Activated CD4-positive, alpha-beta T cell treated with anti-CD3 and anti-CD28 coated beads, Interleukin-2, amount 10 ng/mL, durations not matched to agents 7 days and 5 days (primary cell): ENCODE results near the gene SGCE. TPM values are rescaled to one million over a fixed set of nuclear protein-coding genes. Genes with fewer than 3 reads are reported as not detected.

Source experiments
- CTCF ChIA-PET: fragments of 350-600 bp; sonication (Branson Sonifier 250); formaldehyde crosslinking; loops from one replicate; lab custom pipeline; 2021; ENCODE audit warnings: antibody characterized with exemption; lab: Charles Lee
- POLR2A ChIA-PET: fragments of 350-600 bp; sonication (Branson Sonifier 250); formaldehyde crosslinking; loops from one replicate; lab custom pipeline; 2021; ENCODE audit warnings: antibody characterized with exemption; lab: Charles Lee
- DNase-seq: peaks from one replicate; pipeline ENCODE4 v3.0.0-alpha.2; 2020
- H3K27ac Mint-ChIP-seq: one replicate; pipeline ENCODE4 v1.8.0; 2021; ENCODE audit warnings: mild to moderate bottlenecking, moderate library complexity, mixed read lengths
- H3K27me3 Mint-ChIP-seq: one replicate; pipeline ENCODE4 v1.8.0; 2021; ENCODE audit warnings: mixed read lengths
- H3K36me3 Mint-ChIP-seq: one replicate; pipeline ENCODE4 v1.8.0; 2021; ENCODE audit warnings: low read depth, mixed read lengths
- H3K4me1 Mint-ChIP-seq: one replicate; pipeline ENCODE4 v1.8.0; 2021; ENCODE audit warnings: mixed read lengths
- H3K4me3 Mint-ChIP-seq: one replicate; pipeline ENCODE4 v1.8.0; 2021; ENCODE audit warnings: mild to moderate bottlenecking, moderate library complexity, mixed read lengths
- H3K9me3 Mint-ChIP-seq: one replicate; pipeline ENCODE4 v1.8.0; 2021; ENCODE audit warnings: mixed read lengths
- total RNA-seq, 2 experiments: library from RNA; stranded (reverse); gene quantifications; one replicate each; pipeline ENCODE4 v1.2.3, GENCODE V29; 2021

Gene SGCE
- total RNA-seq, 2 experiments from 2014 or later = not detected

- no peaks in the 10 kb centered on the region for H3K27me3 Mint-ChIP-seq
- ChIA-PET CTCF (interaction anchor here (1.4 kb wide), 1 partner anchor 16 kb away, joined by 3 read pairs; no protein-coding TSS in a partner anchor), POLR2A (no interaction called here)
- H3K4me3 Mint-ChIP-seq = no peak overlapping the region
- no peak overlapping the region for H3K27ac Mint-ChIP-seq
- peaks cover 29% of the 10 kb centered on the region for H3K9me3 Mint-ChIP-seq
- H3K36me3 Mint-ChIP-seq = peaks cover 29% of the 10 kb centered on the region
- H3K4me1 Mint-ChIP-seq = no peaks in the 10 kb centered on the region
- DNase-seq = no peak
These were observed 84.1 kb downstream of the SGCE start for GRCh38 chr7:94571816-94572215.

- peaks cover 2% of the 10 kb centered on the region for H3K9me3 Mint-ChIP-seq
- no peak overlapping the region for H3K4me3 Mint-ChIP-seq
- H3K27me3 Mint-ChIP-seq = no peaks in the 10 kb centered on the region
- POLR2A ChIA-PET = no interaction called here
- H3K36me3 Mint-ChIP-seq = peaks cover 6% of the 10 kb centered on the region
- CTCF ChIA-PET = no interaction called here
- DNase-seq = no peak
- no peaks in the 10 kb centered on the region for H3K4me1 Mint-ChIP-seq
- H3K27ac Mint-ChIP-seq = no peak overlapping the region
These were observed 88.5 kb downstream of the SGCE start for GRCh38 chr7:94567396-94567795.

GRCh38 chr7:94565247-94565894 lies 90.6 kb downstream of the SGCE start:
- CTCF ChIA-PET = no interaction called here
- POLR2A ChIA-PET = no interaction called here
- no peak overlapping the region for H3K4me3 Mint-ChIP-seq
- no peak overlapping the region for H3K27ac Mint-ChIP-seq
- no peak for DNase-seq
- no peaks in the 10 kb centered on the region for H3K36me3 Mint-ChIP-seq
- no peaks in the 10 kb centered on the region for H3K27me3 Mint-ChIP-seq
- no peaks in the 10 kb centered on the region for H3K4me1 Mint-ChIP-seq
- no peaks in the 10 kb centered on the region for H3K9me3 Mint-ChIP-seq

- CTCF ChIA-PET = interaction anchor here (1.1 kb wide), 1 partner anchor 96 kb away, joined by 3 read pairs; no protein-coding TSS in a partner anchor
- H3K36me3 Mint-ChIP-seq = peaks cover 5% of the 10 kb centered on the region
These were observed 93.4 kb downstream of the SGCE start for GRCh38 chr7:94562525-94562924.

GRCh38 chr7:94561841-94562514 lies 94.0 kb downstream of the SGCE start:
- Mint-ChIP-seq H3K27me3 (no peaks in the 10 kb centered on the region), H3K4me3 (no peak overlapping the region), H3K9me3 (no peaks in the 10 kb centered on the region), H3K4me1 (no peaks in the 10 kb centered on the region), H3K36me3 (peaks cover 5% of the 10 kb centered on the region), H3K27ac (no peak overlapping the region)
- POLR2A ChIA-PET = no interaction called here
- DNase-seq = no peak
- CTCF ChIA-PET = no interaction called here

More at GRCh38 chr7:94562525-94562924, 93.4 kb downstream of the SGCE start:
- Mint-ChIP-seq H3K4me1 (no peaks in the 10 kb centered on the region), H3K4me3 (no peak overlapping the region), H3K27me3 (no peaks in the 10 kb centered on the region), H3K27ac (no peak overlapping the region), H3K9me3 (no peaks in the 10 kb centered on the region)
- DNase-seq = no peak
- POLR2A ChIA-PET = no interaction called here

- Mint-ChIP-seq H3K9me3 (no peaks in the 10 kb centered on the region), H3K4me3 (no peak overlapping the region), H3K36me3 (peaks cover 11% of the 10 kb centered on the region), H3K27ac (no peak overlapping the region), H3K4me1 (no peaks in the 10 kb centered on the region), H3K27me3 (no peaks in the 10 kb centered on the region)
- ChIA-PET POLR2A (no interaction called here), CTCF (no interaction called here)
- DNase-seq = no peak
These were observed 96.0 kb downstream of the SGCE start for GRCh38 chr7:94559972-94560371.

- peaks cover 13% of the 10 kb centered on the region for H3K36me3 Mint-ChIP-seq
- H3K9me3 Mint-ChIP-seq = no peaks in the 10 kb centered on the region
- H3K27me3 Mint-ChIP-seq = no peaks in the 10 kb centered on the region
- no peak for DNase-seq
- CTCF ChIA-PET = no interaction called here
- no peak overlapping the region for H3K4me3 Mint-ChIP-seq
- H3K4me1 Mint-ChIP-seq = no peaks in the 10 kb centered on the region
- POLR2A ChIA-PET = interaction anchor here (0.7 kb wide), 1 partner anchor 98 kb away, joined by 3 read pairs; no protein-coding TSS in a partner anchor
- H3K27ac Mint-ChIP-seq = no peak overlapping the region
These were observed 98.7 kb downstream of the SGCE start for GRCh38 chr7:94557215-94557614.

GRCh38 chr7:94556028-94556427 lies 99.9 kb downstream of the SGCE start:
- Mint-ChIP-seq H3K27ac (no peak overlapping the region), H3K4me1 (no peaks in the 10 kb centered on the region), H3K36me3 (peaks cover 14% of the 10 kb centered on the region), H3K4me3 (no peak overlapping the region), H3K9me3 (no peaks in the 10 kb centered on the region), H3K27me3 (no peaks in the 10 kb centered on the region)
- no peak for DNase-seq
- ChIA-PET CTCF (no interaction called here), POLR2A (no interaction called here)

- ChIA-PET POLR2A (no interaction called here), CTCF (no interaction called here)
- H3K36me3 Mint-ChIP-seq = peaks cover 12% of the 10 kb centered on the region
- no peaks in the 10 kb centered on the region for H3K9me3 Mint-ChIP-seq
- H3K27me3 Mint-ChIP-seq = no peaks in the 10 kb centered on the region
- DNase-seq = no peak
- no peaks in the 10 kb centered on the region for H3K4me1 Mint-ChIP-seq
- H3K27ac Mint-ChIP-seq = no peak overlapping the region
- no peak overlapping the region for H3K4me3 Mint-ChIP-seq
These were observed 108.8 kb downstream of the SGCE start for GRCh38 chr7:94547126-94547525.

GRCh38 chr7:94540428-94540827 lies 115.5 kb downstream of the SGCE start:
- H3K4me1 Mint-ChIP-seq = no peaks in the 10 kb centered on the region
- H3K27ac Mint-ChIP-seq = no peak overlapping the region
- no peaks in the 10 kb centered on the region for H3K27me3 Mint-ChIP-seq
- CTCF ChIA-PET = no interaction called here
- peaks cover 11% of the 10 kb centered on the region for H3K36me3 Mint-ChIP-seq
- POLR2A ChIA-PET = no interaction called here
- H3K4me3 Mint-ChIP-seq = no peak overlapping the region
- H3K9me3 Mint-ChIP-seq = no peaks in the 10 kb centered on the region
- DNase-seq = no peak

Other genes with a start within 250 kb of the SGCE start
- gene CASD1, start 146.3 kb downstream of the SGCE start, total RNA-seq = 10 to 100 TPM; 13.2 to 13.7 TPM